ENCODE data around the gene ZBED3.

ZBED3 gene

GRCh38 chr5:77076961-77077828, 9.9 kb downstream of the ZBED3 start:
- peak; percentile 67 for DNase-seq (ENCODE audit: low spot score)

GRCh38 chr5:77074745-77075144, 12.3 kb downstream of the ZBED3 start:
- no peak for DNase-seq (ENCODE audit: low spot score)

GRCh38 chr5:77073667-77074066, 13.4 kb downstream of the ZBED3 start:
- DNase-seq (ENCODE audit: low spot score), result no peak

- DNase-seq (ENCODE audit: low spot score), result no peak
Observed at GRCh38 chr5:77066823-77067442, 20.2 kb downstream of the ZBED3 start.

- no peak for DNase-seq (ENCODE audit: low spot score)
Observed at GRCh38 chr5:77066184-77066583, 20.9 kb downstream of the ZBED3 start.

GRCh38 chr5:77065256-77065655, 21.8 kb downstream of the ZBED3 start:
- DNase-seq (ENCODE audit: low spot score), result no peak

- DNase-seq (ENCODE audit: low spot score), result no peak
Observed at GRCh38 chr5:77064040-77064439, 23.0 kb downstream of the ZBED3 start.

GRCh38 chr5:77046416-77047073, 40.5 kb downstream of the ZBED3 start:
- no peak for DNase-seq (ENCODE audit: low spot score)

- no peak for DNase-seq (ENCODE audit: low spot score)
Observed at GRCh38 chr5:77035950-77036349, 51.1 kb downstream of the ZBED3 start.

- DNase-seq (ENCODE audit: low spot score), result no peak
Observed at GRCh38 chr5:77033338-77033737, 53.7 kb downstream of the ZBED3 start.

GRCh38 chr5:77032635-77033034, 54.5 kb downstream of the ZBED3 start:
- DNase-seq (ENCODE audit: low spot score), result no peak

- no peak for DNase-seq (ENCODE audit: low spot score)
Observed at GRCh38 chr5:77031891-77032290, 55.2 kb downstream of the ZBED3 start.

- peak; percentile 90 for DNase-seq (ENCODE audit: low spot score)
Observed at GRCh38 chr5:77030097-77031071, 56.7 kb downstream of the ZBED3 start, which contains the start of gene AGGF1. Gene AGGF1 (plus strand): TSS chr5:77030404. CDS start chr5:77030767, 363 bp downstream.

GRCh38 chr5:77029376-77029885, 57.7 kb downstream of the ZBED3 start:
- DNase-seq (ENCODE audit: low spot score), result no peak

GRCh38 chr5:77028631-77029375, 58.3 kb downstream of the ZBED3 start:
- peak; percentile 66 for DNase-seq (ENCODE audit: low spot score)

GRCh38 chr5:77024490-77024889, 62.6 kb downstream of the ZBED3 start:
- DNase-seq (ENCODE audit: low spot score), result no peak

GRCh38 chr5:77022511-77023417, 64.3 kb downstream of the ZBED3 start:
- no peak for DNase-seq (ENCODE audit: low spot score)

Data from globus pallidus (tissue), 1 donor.